Measurements from ENCODE around the gene KLF6. TPM values are rescaled to one million over a fixed set of nuclear protein-coding genes. Genes with fewer than 3 reads are reported as not detected.

Gene KLF6
- total RNA-seq, 1 experiment from 2014 or later = 27.9 TPM

DNA sequence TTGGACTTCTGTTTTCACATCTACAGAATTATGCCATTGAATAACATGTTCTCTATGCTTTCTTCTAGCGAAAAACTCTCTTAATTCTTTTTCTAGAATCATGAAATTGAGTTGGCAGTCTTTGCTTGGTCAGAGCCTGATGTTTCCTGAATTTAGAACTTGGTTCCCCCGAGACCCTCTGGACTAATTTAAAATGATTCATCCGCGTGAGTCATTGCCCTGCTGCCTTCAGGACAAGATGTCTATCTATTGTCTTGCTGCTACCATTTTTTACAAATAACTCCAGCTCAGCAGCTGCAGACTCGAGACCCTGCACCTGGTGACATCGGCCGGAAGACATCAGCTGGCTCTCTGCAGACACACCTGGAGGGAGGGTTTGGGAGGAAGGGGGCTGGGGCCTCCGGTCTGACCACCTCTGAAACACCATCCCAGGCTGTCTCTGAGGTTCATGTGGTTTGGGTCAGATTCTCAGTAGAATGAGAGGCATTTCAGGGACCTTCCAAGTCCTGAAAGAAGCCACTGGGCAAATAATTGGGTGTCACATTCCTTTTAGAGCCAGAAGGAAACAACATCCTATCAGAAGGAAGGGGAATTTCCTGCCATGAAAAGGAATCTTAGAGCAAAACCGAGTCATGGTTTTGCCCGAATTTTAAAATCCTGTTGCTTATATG lies 20.9 kb upstream of the KLF6 start (continued):
- TF ChIP-seq, protein P1, sequence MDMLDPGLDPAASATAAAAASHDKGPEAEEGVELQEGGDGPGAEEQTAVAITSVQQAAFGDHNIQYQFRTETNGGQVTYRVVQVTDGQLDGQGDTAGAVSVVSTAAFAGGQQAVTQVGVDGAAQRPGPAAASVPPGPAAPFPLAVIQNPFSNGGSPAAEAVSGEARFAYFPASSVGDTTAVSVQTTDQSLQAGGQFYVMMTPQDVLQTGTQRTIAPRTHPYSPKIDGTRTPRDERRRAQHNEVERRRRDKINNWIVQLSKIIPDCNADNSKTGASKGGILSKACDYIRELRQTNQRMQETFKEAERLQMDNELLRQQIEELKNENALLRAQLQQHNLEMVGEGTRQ (CRISPR knock-in tag; IDR thresholded peaks at IDR 0.05) = no peak
- no peak for TF ChIP-seq GABPB1 (CRISPR knock-in tag; IDR thresholded peaks at IDR 0.05)
- no peak for TF ChIP-seq TEAD1 (CRISPR knock-in tag; IDR thresholded peaks at IDR 0.05)
- no peak for TF ChIP-seq ZNF263 (CRISPR knock-in tag; IDR thresholded peaks at IDR 0.05; ENCODE audit: low read depth)
- no peak for TF ChIP-seq ATF1 (CRISPR knock-in tag; IDR thresholded peaks at IDR 0.05)
- TF ChIP-seq, protein P2, sequence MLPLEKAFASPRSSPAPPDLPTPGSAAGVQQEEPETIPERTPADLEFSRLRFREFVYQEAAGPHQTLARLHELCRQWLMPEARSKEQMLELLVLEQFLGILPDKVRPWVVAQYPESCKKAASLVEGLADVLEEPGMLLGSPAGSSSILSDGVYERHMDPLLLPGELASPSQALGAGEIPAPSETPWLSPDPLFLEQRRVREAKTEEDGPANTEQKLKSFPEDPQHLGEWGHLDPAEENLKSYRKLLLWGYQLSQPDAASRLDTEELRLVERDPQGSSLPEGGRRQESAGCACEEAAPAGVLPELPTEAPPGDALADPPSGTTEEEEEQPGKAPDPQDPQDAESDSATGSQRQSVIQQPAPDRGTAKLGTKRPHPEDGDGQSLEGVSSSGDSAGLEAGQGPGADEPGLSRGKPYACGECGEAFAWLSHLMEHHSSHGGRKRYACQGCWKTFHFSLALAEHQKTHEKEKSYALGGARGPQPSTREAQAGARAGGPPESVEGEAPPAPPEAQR (CRISPR knock-in tag; IDR thresholded peaks at IDR 0.05) = no peak
- TF ChIP-seq ZNF219 (CRISPR knock-in tag; IDR thresholded peaks at IDR 0.05; ENCODE audit: borderline replicate concordance) = no peak
- no peak for TF ChIP-seq FOXP1 (CRISPR knock-in tag; IDR thresholded peaks at IDR 0.05; ENCODE audit: borderline replicate concordance)
- TF ChIP-seq, protein P3, sequence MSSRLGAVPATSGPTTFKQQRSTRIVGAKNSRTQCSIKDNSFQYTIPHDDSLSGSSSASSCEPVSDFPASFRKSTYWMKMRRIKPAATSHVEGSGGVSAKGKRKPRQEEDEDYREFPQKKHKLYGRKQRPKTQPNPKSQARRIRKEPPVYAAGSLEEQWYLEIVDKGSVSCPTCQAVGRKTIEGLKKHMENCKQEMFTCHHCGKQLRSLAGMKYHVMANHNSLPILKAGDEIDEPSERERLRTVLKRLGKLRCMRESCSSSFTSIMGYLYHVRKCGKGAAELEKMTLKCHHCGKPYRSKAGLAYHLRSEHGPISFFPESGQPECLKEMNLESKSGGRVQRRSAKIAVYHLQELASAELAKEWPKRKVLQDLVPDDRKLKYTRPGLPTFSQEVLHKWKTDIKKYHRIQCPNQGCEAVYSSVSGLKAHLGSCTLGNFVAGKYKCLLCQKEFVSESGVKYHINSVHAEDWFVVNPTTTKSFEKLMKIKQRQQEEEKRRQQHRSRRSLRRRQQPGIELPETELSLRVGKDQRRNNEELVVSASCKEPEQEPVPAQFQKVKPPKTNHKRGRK (CRISPR knock-in tag; IDR thresholded peaks at IDR 0.05; ENCODE audit: borderline replicate concordance) = no peak
- no peak for TF ChIP-seq NR2C2 (CRISPR knock-in tag; IDR thresholded peaks at IDR 0.05)

DNA sequence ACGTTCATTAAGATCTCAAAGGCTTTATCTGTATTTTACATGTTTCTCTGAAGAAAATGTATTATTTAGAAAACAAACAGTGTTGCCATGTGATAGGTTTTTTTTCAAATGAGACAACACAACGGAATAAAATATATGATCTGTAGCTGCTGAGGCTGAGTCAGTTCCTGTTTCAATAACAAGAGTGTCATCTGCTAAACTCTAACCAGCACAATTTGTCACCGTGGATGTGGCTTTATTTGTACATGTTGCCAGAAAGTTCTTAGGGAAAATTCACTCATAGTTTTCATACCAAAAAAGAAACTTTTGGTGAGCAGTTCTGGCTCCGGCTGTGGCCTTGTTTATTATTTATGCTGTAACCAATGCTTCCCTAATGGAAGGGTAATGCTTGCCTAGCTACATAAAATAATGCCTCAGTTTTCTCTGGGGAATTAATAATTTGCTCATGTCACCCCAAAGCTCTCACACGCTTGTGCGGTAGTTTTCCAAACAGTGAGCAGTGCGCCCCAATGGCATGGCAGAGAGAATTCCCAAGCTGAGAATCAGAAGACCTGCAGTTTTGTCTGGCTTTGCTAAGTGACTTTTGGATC lies 20.3 kb upstream of the KLF6 start:
- H3K9me3 Mint-ChIP-seq = no peaks in the 10 kb centered on the region
- peaks cover 38% of the 10 kb centered on the region for H3K4me1 Mint-ChIP-seq
- DNase-seq (ENCODE audit: low spot score) (no peak), ATAC-seq (no peak)
- CTCF ChIA-PET = no interaction called here
- H3K27me3 Mint-ChIP-seq (ENCODE audit: low read depth) = no peaks in the 10 kb centered on the region
- no peak overlapping the region for H3K4me3 Mint-ChIP-seq
- no peak overlapping the region for H3K27ac Mint-ChIP-seq
- POLR2A ChIA-PET = interaction anchor here (1.5 kb wide), 1 partner anchor 20 kb away, joined by 6 read pairs; the partner anchor contains the start of gene KLF6
- H3K36me3 Mint-ChIP-seq = no peaks in the 10 kb centered on the region
- TF ChIP-seq ZNF138 (CRISPR knock-in tag; conservative IDR thresholded peaks at IDR 0.05) = no peak
- no peak for TF ChIP-seq GABPB1 (CRISPR knock-in tag; IDR thresholded peaks at IDR 0.05)
- TF ChIP-seq, protein P4, sequence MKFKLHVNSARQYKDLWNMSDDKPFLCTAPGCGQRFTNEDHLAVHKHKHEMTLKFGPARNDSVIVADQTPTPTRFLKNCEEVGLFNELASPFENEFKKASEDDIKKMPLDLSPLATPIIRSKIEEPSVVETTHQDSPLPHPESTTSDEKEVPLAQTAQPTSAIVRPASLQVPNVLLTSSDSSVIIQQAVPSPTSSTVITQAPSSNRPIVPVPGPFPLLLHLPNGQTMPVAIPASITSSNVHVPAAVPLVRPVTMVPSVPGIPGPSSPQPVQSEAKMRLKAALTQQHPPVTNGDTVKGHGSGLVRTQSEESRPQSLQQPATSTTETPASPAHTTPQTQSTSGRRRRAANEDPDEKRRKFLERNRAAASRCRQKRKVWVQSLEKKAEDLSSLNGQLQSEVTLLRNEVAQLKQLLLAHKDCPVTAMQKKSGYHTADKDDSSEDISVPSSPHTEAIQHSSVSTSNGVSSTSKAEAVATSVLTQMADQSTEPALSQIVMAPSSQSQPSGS (CRISPR knock-in tag; IDR thresholded peaks at IDR 0.05; ENCODE audit: borderline replicate concordance, low read depth) = no peak
- TF ChIP-seq ELF4 (CRISPR knock-in tag; IDR thresholded peaks at IDR 0.05; ENCODE audit: low read depth) = no peak
- TF ChIP-seq, protein P5, sequence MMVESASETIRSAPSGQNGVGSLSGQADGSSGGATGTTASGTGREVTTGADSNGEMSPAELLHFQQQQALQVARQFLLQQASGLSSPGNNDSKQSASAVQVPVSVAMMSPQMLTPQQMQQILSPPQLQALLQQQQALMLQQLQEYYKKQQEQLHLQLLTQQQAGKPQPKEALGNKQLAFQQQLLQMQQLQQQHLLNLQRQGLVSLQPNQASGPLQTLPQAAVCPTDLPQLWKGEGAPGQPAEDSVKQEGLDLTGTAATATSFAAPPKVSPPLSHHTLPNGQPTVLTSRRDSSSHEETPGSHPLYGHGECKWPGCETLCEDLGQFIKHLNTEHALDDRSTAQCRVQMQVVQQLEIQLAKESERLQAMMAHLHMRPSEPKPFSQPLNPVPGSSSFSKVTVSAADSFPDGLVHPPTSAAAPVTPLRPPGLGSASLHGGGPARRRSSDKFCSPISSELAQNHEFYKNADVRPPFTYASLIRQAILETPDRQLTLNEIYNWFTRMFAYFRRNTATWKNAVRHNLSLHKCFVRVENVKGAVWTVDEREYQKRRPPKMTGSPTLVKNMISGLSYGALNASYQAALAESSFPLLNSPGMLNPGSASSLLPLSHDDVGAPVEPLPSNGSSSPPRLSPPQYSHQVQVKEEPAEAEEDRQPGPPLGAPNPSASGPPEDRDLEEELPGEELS (CRISPR knock-in tag; IDR thresholded peaks at IDR 0.05) = no peak
- TF ChIP-seq, protein P6, sequence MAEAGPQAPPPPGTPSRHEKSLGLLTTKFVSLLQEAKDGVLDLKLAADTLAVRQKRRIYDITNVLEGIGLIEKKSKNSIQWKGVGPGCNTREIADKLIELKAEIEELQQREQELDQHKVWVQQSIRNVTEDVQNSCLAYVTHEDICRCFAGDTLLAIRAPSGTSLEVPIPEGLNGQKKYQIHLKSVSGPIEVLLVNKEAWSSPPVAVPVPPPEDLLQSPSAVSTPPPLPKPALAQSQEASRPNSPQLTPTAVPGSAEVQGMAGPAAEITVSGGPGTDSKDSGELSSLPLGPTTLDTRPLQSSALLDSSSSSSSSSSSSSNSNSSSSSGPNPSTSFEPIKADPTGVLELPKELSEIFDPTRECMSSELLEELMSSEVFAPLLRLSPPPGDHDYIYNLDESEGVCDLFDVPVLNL (CRISPR knock-in tag; IDR thresholded peaks at IDR 0.05; ENCODE audit: borderline replicate concordance, low read depth) = no peak
- TF ChIP-seq, protein P7, sequence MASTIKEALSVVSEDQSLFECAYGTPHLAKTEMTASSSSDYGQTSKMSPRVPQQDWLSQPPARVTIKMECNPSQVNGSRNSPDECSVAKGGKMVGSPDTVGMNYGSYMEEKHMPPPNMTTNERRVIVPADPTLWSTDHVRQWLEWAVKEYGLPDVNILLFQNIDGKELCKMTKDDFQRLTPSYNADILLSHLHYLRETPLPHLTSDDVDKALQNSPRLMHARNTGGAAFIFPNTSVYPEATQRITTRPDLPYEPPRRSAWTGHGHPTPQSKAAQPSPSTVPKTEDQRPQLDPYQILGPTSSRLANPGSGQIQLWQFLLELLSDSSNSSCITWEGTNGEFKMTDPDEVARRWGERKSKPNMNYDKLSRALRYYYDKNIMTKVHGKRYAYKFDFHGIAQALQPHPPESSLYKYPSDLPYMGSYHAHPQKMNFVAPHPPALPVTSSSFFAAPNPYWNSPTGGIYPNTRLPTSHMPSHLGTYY (CRISPR knock-in tag; IDR thresholded peaks at IDR 0.05) = no peak
- TF ChIP-seq CREB1 (CRISPR knock-in tag; IDR thresholded peaks at IDR 0.05) = no peak
- TF ChIP-seq JUN (CRISPR knock-in tag; IDR thresholded peaks at IDR 0.05) = no peak
- no peak for TF ChIP-seq TEAD4 (CRISPR knock-in tag; IDR thresholded peaks at IDR 0.05)
- TF ChIP-seq ESRRA (CRISPR knock-in tag; IDR thresholded peaks at IDR 0.05; ENCODE audit: borderline replicate concordance) = no peak
- no peak for TF ChIP-seq TEAD1 (CRISPR knock-in tag; IDR thresholded peaks at IDR 0.05)
- TF ChIP-seq KAT7 (CRISPR knock-in tag; IDR thresholded peaks at IDR 0.05; ENCODE audit: borderline replicate concordance) = no peak
- TF ChIP-seq, protein P8, sequence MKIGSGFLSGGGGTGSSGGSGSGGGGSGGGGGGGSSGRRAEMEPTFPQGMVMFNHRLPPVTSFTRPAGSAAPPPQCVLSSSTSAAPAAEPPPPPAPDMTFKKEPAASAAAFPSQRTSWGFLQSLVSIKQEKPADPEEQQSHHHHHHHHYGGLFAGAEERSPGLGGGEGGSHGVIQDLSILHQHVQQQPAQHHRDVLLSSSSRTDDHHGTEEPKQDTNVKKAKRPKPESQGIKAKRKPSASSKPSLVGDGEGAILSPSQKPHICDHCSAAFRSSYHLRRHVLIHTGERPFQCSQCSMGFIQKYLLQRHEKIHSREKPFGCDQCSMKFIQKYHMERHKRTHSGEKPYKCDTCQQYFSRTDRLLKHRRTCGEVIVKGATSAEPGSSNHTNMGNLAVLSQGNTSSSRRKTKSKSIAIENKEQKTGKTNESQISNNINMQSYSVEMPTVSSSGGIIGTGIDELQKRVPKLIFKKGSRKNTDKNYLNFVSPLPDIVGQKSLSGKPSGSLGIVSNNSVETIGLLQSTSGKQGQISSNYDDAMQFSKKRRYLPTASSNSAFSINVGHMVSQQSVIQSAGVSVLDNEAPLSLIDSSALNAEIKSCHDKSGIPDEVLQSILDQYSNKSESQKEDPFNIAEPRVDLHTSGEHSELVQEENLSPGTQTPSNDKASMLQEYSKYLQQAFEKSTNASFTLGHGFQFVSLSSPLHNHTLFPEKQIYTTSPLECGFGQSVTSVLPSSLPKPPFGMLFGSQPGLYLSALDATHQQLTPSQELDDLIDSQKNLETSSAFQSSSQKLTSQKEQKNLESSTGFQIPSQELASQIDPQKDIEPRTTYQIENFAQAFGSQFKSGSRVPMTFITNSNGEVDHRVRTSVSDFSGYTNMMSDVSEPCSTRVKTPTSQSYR (CRISPR knock-in tag; IDR thresholded peaks at IDR 0.05) = no peak
